Jurkat, Clone E6-1 (cell line): ENCODE measurements around the gene DELE1.
A peak's percentile ranks its signal among the peaks of the same experiment; 100 is the strongest.

ENCODE experiments used
- DNase-seq: peaks from one replicate; pipeline ENCODE4 v3.0.0-alpha.2; 2011; ENCODE audit warnings: low read depth, low spot score
- H3K4me3 ChIP-seq: 2 replicates; pipeline ENCODE4 v1.5.1; 2011; ENCODE audit warnings: mild to moderate bottlenecking, low read length, control low read depth, moderate library complexity

DELE1 gene

GRCh38 chr5:141969783-141970771 is 46.4 kb downstream of the DELE1 start:
- DNase-seq = peak; percentile 50
- H3K4me3 ChIP-seq = peak overlapping the region; percentile 89

GRCh38 chr5:141973871-141974595 is 50.4 kb downstream of the DELE1 start:
- H3K4me3 ChIP-seq = no peak overlapping the region
- DNase-seq = no peak

GRCh38 chr5:141976176-141976575 is 52.5 kb downstream of the DELE1 start:
- H3K4me3 ChIP-seq = no peak overlapping the region
- DNase-seq = no peak

- DNase-seq = no peak
Observed at GRCh38 chr5:141978389-141978788, 54.7 kb downstream of the DELE1 start.

GRCh38 chr5:141982626-141983025 is 59.0 kb downstream of the DELE1 start:
- DNase-seq = no peak
- H3K4me3 ChIP-seq = no peak overlapping the region

More at GRCh38 chr5:141978389-141978788, 54.7 kb downstream of the DELE1 start:
- no peak overlapping the region for H3K4me3 ChIP-seq

- DNase-seq = no peak
- H3K4me3 ChIP-seq = no peak overlapping the region
Observed at GRCh38 chr5:141986072-141986471, 62.4 kb downstream of the DELE1 start.

- H3K4me3 ChIP-seq = no peak overlapping the region
- no peak for DNase-seq
Observed at GRCh38 chr5:141989720-141990119, 66.0 kb downstream of the DELE1 start.
